Rectal smooth muscle tissue (tissue), 1 donor: ENCODE results near the gene ZNHIT2.

Experiments
- H3K27ac ChIP-seq: one replicate; pipeline ENCODE4 v1.7.0; 2013; ENCODE audit warnings: low read depth, low read length, inconsistent platforms
- H3K27me3 ChIP-seq: one replicate; pipeline ENCODE4 v1.7.0; 2013; ENCODE audit warnings: low read length; ENCODE audit not compliant: control insufficient read depth, insufficient read depth
- H3K36me3 ChIP-seq: one replicate; pipeline ENCODE4 v1.7.0; 2013; ENCODE audit warnings: low read length; ENCODE audit not compliant: control insufficient read depth, insufficient read depth
- H3K4me1 ChIP-seq: one replicate; pipeline ENCODE4 v1.7.0; 2013; ENCODE audit warnings: low read length; ENCODE audit not compliant: control insufficient read depth, insufficient read depth
- H3K4me3 ChIP-seq: one replicate; pipeline ENCODE4 v1.7.0; 2013; ENCODE audit warnings: low read length
- H3K9ac ChIP-seq: one replicate; pipeline ENCODE4 v1.7.0; 2013; ENCODE audit warnings: low read length

Gene ZNHIT2

GRCh38 chr11:65131895-65132237 is 14.4 kb upstream of the ZNHIT2 start:
- Histone ChIP-seq H3K9ac (no peak overlapping the region), H3K36me3 (peaks cover 52% of the 10 kb centered on the region), H3K4me3 (peak overlapping the region; percentile 97), H3K27me3 (no peaks in the 10 kb centered on the region), H3K27ac (no peak overlapping the region), H3K4me1 (peaks cover 7% of the 10 kb centered on the region)

GRCh38 chr11:65131417-65131776 is 13.9 kb upstream of the ZNHIT2 start:
- Histone ChIP-seq H3K9ac (no peak overlapping the region), H3K27me3 (no peaks in the 10 kb centered on the region), H3K4me1 (peaks cover 7% of the 10 kb centered on the region), H3K4me3 (no peak overlapping the region), H3K36me3 (peaks cover 56% of the 10 kb centered on the region), H3K27ac (no peak overlapping the region)

GRCh38 chr11:65130631-65131416 is 13.3 kb upstream of the ZNHIT2 start:
- Histone ChIP-seq H3K4me1 (peaks cover 7% of the 10 kb centered on the region), H3K36me3 (peaks cover 58% of the 10 kb centered on the region), H3K27me3 (no peaks in the 10 kb centered on the region), H3K27ac (no peak overlapping the region), H3K4me3 (no peak overlapping the region), H3K9ac (no peak overlapping the region)

GRCh38 chr11:65129649-65130441 is 12.3 kb upstream of the ZNHIT2 start:
- H3K27ac ChIP-seq, result no peak overlapping the region
- no peak overlapping the region for H3K9ac ChIP-seq
- H3K4me3 ChIP-seq, result no peak overlapping the region
- peaks cover 63% of the 10 kb centered on the region for H3K36me3 ChIP-seq
- H3K27me3 ChIP-seq, result no peaks in the 10 kb centered on the region
- peaks cover 7% of the 10 kb centered on the region for H3K4me1 ChIP-seq

GRCh38 chr11:65128182-65129145 is 11.0 kb upstream of the ZNHIT2 start:
- H3K4me1 ChIP-seq, result peaks cover 6% of the 10 kb centered on the region
- H3K36me3 ChIP-seq, result peaks cover 67% of the 10 kb centered on the region
- H3K9ac ChIP-seq, result no peak overlapping the region
- H3K27me3 ChIP-seq, result no peaks in the 10 kb centered on the region
- H3K27ac ChIP-seq, result no peak overlapping the region
- H3K4me3 ChIP-seq, result no peak overlapping the region

GRCh38 chr11:65127473-65128181 is 10.1 kb upstream of the ZNHIT2 start:
- peaks cover 62% of the 10 kb centered on the region for H3K36me3 ChIP-seq
- no peaks in the 10 kb centered on the region for H3K27me3 ChIP-seq
- H3K9ac ChIP-seq, result no peak overlapping the region
- no peak overlapping the region for H3K27ac ChIP-seq
- no peaks in the 10 kb centered on the region for H3K4me1 ChIP-seq
- H3K4me3 ChIP-seq, result no peak overlapping the region

GRCh38 chr11:65126624-65127274 is 9.2 kb upstream of the ZNHIT2 start:
- no peak overlapping the region for H3K27ac ChIP-seq
- H3K27me3 ChIP-seq, result no peaks in the 10 kb centered on the region
- no peaks in the 10 kb centered on the region for H3K4me1 ChIP-seq
- peaks cover 54% of the 10 kb centered on the region for H3K36me3 ChIP-seq
- H3K9ac ChIP-seq, result no peak overlapping the region
- no peak overlapping the region for H3K4me3 ChIP-seq

- Histone ChIP-seq H3K27ac (no peak overlapping the region), H3K4me3 (no peak overlapping the region), H3K9ac (no peak overlapping the region), H3K4me1 (peaks cover 7% of the 10 kb centered on the region), H3K36me3 (peaks cover 48% of the 10 kb centered on the region), H3K27me3 (no peaks in the 10 kb centered on the region)
Measured at GRCh38 chr11:65125197-65126056, 7.9 kb upstream of the ZNHIT2 start.

- Histone ChIP-seq H3K36me3 (peaks cover 45% of the 10 kb centered on the region), H3K27me3 (no peaks in the 10 kb centered on the region), H3K4me1 (peaks cover 7% of the 10 kb centered on the region), H3K4me3 (no peak overlapping the region), H3K27ac (no peak overlapping the region), H3K9ac (no peak overlapping the region)
Measured at GRCh38 chr11:65124480-65125196, 7.1 kb upstream of the ZNHIT2 start.

- H3K36me3 ChIP-seq, result peaks cover 26% of the 10 kb centered on the region
- H3K4me1 ChIP-seq, result peaks cover 7% of the 10 kb centered on the region
- H3K9ac ChIP-seq, result peak within 1 kb of the TSS; percentile 92
- peak within 1 kb of the TSS; percentile 82 for H3K4me3 ChIP-seq
- peak within 1 kb of the TSS; percentile 93 for H3K27ac ChIP-seq
- no peaks in the 10 kb centered on the region for H3K27me3 ChIP-seq
Measured at GRCh38 chr11:65121865-65122696, 4.6 kb upstream of the ZNHIT2 start, which contains the start of the genes FAU and MRPL49. Gene FAU (minus strand): TSS chr11:65122134. CDS start chr11:65121813, 321 bp downstream. Gene MRPL49 (plus strand): TSS chr11:65122321. CDS start chr11:65122347, 26 bp downstream.
